Esophagus muscularis mucosa (tissue), 4 donors: ENCODE results near the gene UST. TPM values are rescaled to one million over a fixed set of nuclear protein-coding genes. Genes with fewer than 3 reads are reported as not detected.
"Not testable (repeated sequence)": the region's sequence is repeated elsewhere in the genome, so short reads cannot be mapped to it uniquely, and the experiment has no call there.

Experiments used
- DNase-seq: peaks from one replicate; pipeline ENCODE4 v3.0.0-alpha.2; 2017; ENCODE audit errors: extremely low spot score
- H3K27ac ChIP-seq, 4 donors: fragments of 200-600 bp; sonication (generic); replicated peaks in 1 of 4; 1 replicate in 3 of 4; 2 replicates in 1 of 4; pipeline ENCODE4 v1.5.1; 2016 to 2019; ENCODE audit warnings: mild to moderate bottlenecking in 1 of 4
- H3K27me3 ChIP-seq, 4 donors: fragments of 200-600 bp; sonication (generic); one replicate each; pipeline versions ENCODE4 v1.5.1 to v1.6.0; 2016 to 2019
- H3K36me3 ChIP-seq, 4 donors: fragments of 200-600 bp; sonication (generic); one replicate each; pipeline ENCODE4 v1.5.1; 2016 to 2019
- H3K4me1 ChIP-seq, 4 donors: fragments of 200-600 bp; sonication (generic); one replicate each; pipeline ENCODE4 v1.5.1; 2016 to 2019
- H3K4me3 ChIP-seq, 4 donors: fragments of 200-600 bp; sonication (generic); 1 replicate in 2 of 4; 2 replicates in 2 of 4; pipeline ENCODE4 v1.5.1; 2016 to 2019; ENCODE audit warnings: mild to moderate bottlenecking in 4 of 4, moderate library complexity in 1 of 4
- H3K9me3 ChIP-seq, 4 donors: fragments of 200-600 bp; sonication (generic); 1 replicate in 3 of 4; 2 replicates in 1 of 4; pipeline ENCODE4 v1.5.1; 2016 to 2019
- EP300 ChIP-seq: sonication (generic); formaldehyde crosslinking; IDR thresholded peaks from one replicate; pipeline ENCODE4 v1.6.1; 2017; ENCODE audit warnings: antibody characterized with exemption
- POLR2A ChIP-seq: fragments of 450-650 bp; IDR thresholded peaks from one replicate; pipeline ENCODE4 v1.6.1; 2017; ENCODE audit warnings: antibody characterized with exemption, moderate library complexity, mild to moderate bottlenecking, low read depth
- POLR2AphosphoS5 ChIP-seq, 2 donors: sonication (generic); formaldehyde crosslinking; IDR thresholded peaks; one replicate each; pipeline ENCODE4 v1.6.1; 2017; ENCODE audit warnings: antibody characterized with exemption in 2 of 2
- WGBS: methylation state at CpG from one replicate; pipeline ENCODE4 v1.1.5; 2018; 5-methylcytosine and 5-hydroxymethylcytosine counted together
- intact Hi-C: fragments of 100-400 bp; cut with DNase I; formaldehyde crosslinking; loops from one replicate; pipeline ENCODE4 v1.15.1; 2023
- total RNA-seq, 4 donors: library from RNA; depleted of rRNA; stranded (reverse); fragments of >200 nt; gene quantifications; one replicate each; pipeline versions ENCODE4 v1.1.0 to v1.2.1, GENCODE V29; 2016
- TF ChIP-seq, protein P1 (sequence below), 3 experiments: fragments of 200-600 bp in 2 of 3; fragments of 450-650 bp in 1 of 3; sonication (generic) in 2 of 3; IDR thresholded peaks; one replicate each; pipeline ENCODE4 v1.5.1; 2017 to 2019; ENCODE audit warnings: antibody characterized with exemption in 3 of 3, mild to moderate bottlenecking in 2 of 3, moderate library complexity in 1 of 3

UST gene
- total RNA-seq, 4 donors from 2014 or later = 29.1 to 46.3 (median 32.4) TPM

DNA sequence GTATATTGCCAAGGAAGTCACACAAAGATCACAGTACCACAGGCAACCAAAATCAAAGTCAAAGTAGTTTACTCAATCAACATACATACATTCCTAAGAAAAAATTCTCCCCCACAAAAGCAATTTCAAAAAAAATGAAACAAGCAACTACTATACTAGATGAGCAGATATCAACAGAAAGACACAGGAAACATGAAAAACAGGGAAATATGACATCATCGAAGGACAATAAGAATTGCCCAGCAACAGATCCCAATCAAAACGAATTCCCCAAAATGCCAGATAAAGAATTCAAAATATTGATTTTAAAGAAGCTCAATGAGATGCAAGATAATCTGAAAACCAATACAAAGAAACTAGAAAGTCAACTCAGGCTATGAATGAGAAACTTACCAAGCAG lies 351.0 kb downstream of the UST start:
- TF ChIP-seq POLR2AphosphoS5 (IDR thresholded peaks at IDR 0.05) (no peak), EP300 (no peak), POLR2A (no peak)
- TF ChIP-seq, protein P1, sequence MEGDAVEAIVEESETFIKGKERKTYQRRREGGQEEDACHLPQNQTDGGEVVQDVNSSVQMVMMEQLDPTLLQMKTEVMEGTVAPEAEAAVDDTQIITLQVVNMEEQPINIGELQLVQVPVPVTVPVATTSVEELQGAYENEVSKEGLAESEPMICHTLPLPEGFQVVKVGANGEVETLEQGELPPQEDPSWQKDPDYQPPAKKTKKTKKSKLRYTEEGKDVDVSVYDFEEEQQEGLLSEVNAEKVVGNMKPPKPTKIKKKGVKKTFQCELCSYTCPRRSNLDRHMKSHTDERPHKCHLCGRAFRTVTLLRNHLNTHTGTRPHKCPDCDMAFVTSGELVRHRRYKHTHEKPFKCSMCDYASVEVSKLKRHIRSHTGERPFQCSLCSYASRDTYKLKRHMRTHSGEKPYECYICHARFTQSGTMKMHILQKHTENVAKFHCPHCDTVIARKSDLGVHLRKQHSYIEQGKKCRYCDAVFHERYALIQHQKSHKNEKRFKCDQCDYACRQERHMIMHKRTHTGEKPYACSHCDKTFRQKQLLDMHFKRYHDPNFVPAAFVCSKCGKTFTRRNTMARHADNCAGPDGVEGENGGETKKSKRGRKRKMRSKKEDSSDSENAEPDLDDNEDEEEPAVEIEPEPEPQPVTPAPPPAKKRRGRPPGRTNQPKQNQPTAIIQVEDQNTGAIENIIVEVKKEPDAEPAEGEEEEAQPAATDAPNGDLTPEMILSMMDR (IDR thresholded peaks at IDR 0.05) = no peak
- H3K4me1 ChIP-seq = peaks cover 0 to 24% (median 18%) of the 10 kb centered on the region in 4 donors
- H3K27me3 ChIP-seq = no peaks in the 10 kb centered on the region
- no peaks in the 10 kb centered on the region for H3K36me3 ChIP-seq
- H3K4me3 ChIP-seq = no peak overlapping the region
- 91% methylated on average over 2 of the region's 2 CpGs for WGBS
- no peak overlapping the region for H3K27ac ChIP-seq
- DNase-seq = no peak
- intact Hi-C loops = no loop called here
- H3K9me3 ChIP-seq = peaks cover 0 to 11% (median 7%) of the 10 kb centered on the region in 4 donors

DNA sequence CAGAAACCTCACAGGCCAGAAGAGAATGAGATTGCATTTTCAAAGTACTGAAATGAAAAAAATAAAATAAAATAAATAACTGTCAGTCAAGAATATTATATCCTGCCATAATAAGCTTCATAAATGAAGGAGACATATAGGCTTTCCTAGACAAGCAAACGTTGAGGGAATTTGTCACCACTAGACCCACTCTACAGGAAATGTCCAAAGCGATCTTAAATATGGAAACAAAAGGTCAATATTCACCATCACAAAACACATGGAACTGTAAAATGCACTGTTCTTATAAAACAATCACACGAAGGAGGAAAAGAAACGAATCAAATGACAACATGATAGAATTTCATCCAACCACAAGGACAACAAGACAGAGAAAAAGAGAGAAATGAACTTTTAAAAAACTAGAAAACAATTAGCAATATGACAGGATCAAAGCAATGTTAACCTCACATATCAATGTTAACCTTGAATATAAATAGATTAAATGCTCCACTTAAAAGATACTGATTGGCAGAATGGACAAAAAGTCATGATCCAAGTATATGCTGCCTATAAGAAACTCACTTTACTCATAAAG lies 352.0 kb downstream of the UST start:
- H3K9me3 ChIP-seq = peaks cover 0 to 11% (median 7%) of the 10 kb centered on the region in 4 donors
- H3K36me3 ChIP-seq = no peaks in the 10 kb centered on the region
- TF ChIP-seq EP300 (no peak), POLR2A (no peak), POLR2AphosphoS5 (IDR thresholded peaks at IDR 0.05) (no peak)
- TF ChIP-seq, protein P1 (IDR thresholded peaks at IDR 0.05) = no peak
- H3K27ac ChIP-seq = no peak overlapping the region
- no peak for DNase-seq
- WGBS = 85% methylated on average over 4 of the region's 4 CpGs
- peaks cover 0 to 19% (median 15%) of the 10 kb centered on the region in 4 donors for H3K4me1 ChIP-seq
- intact Hi-C loops = no loop called here
- no peaks in the 10 kb centered on the region for H3K27me3 ChIP-seq
- no peak overlapping the region for H3K4me3 ChIP-seq

DNA sequence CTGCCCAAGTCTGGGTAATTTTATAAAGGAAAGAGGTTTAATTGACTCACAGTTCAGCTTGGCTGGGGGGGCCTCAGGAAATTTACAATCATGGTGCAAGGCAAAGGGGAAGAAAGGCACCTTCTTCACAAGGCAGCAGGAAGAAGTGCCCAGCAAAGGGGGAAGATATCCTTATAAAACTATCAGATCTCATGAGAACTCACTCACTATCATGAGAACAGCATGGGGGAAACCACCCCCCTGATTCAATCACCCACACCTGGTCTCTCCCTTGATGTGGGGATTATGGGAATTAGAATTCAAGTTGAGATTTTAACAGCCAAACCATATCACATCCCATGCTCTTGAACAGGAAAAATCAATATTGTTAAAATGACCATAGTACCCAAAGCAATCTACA lies 355.5 kb downstream of the UST start:
- no peak for DNase-seq
- Histone ChIP-seq H3K27ac (no peak overlapping the region), H3K36me3 (no peaks in the 10 kb centered on the region), H3K9me3 (peaks cover 0 to 11% (median 7%) of the 10 kb centered on the region in 4 donors), H3K4me3 (no peak overlapping the region), H3K27me3 (no peaks in the 10 kb centered on the region), H3K4me1 (no peaks in the 10 kb centered on the region)
- no peak for TF ChIP-seq POLR2AphosphoS5 (IDR thresholded peaks at IDR 0.05)
- TF ChIP-seq EP300 = no peak
- no peak for TF ChIP-seq POLR2A
- TF ChIP-seq, protein P1 (IDR thresholded peaks at IDR 0.05) = no peak
- intact Hi-C loops = no loop called here

GRCh38 chr6:149103950-149104349 lies 357.1 kb downstream of the UST start:
- intact Hi-C loops, H3K9me3 ChIP-seq, H3K27ac ChIP-seq, DNase-seq, H3K4me3 ChIP-seq, H3K36me3 ChIP-seq, H3K4me1 ChIP-seq, H3K27me3 ChIP-seq: not testable (repeated sequence)
- WGBS = 88% methylated on average over 3 of the region's 3 CpGs

DNA sequence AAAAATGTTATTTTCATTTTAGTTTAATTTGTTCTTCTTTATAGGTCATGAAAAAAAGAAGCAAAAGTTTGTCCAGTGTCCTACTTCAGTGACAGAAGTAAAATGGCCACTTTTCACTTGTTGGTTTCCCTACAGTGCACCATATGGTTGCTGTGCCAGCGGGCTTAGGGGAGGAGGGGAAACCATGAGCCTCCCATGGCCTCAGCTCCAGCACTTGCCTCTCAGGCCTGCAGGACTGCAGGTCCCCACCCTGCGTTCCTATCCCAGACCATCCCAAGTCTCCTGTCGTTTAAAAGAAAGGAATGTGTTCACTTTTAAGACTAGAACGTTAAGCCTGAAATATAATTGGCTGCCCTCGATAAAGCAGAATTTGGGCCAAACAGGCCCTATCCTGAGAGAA lies 360.7 kb downstream of the UST start:
- Histone ChIP-seq H3K9me3 (no peaks in the 10 kb centered on the region), H3K27me3 (no peaks in the 10 kb centered on the region), H3K4me1 (no peaks in the 10 kb centered on the region), H3K27ac (no peak overlapping the region), H3K36me3 (no peaks in the 10 kb centered on the region), H3K4me3 (no peak overlapping the region)
- 73% methylated on average over 5 of the region's 5 CpGs for WGBS
- TF ChIP-seq POLR2AphosphoS5 (IDR thresholded peaks at IDR 0.05) = no peak
- TF ChIP-seq EP300 = no peak
- TF ChIP-seq, protein P1 (IDR thresholded peaks at IDR 0.05) = no peak
- no peak for TF ChIP-seq POLR2A
- intact Hi-C loops = no loop called here
- no peak for DNase-seq
